Activated CD4-positive, alpha-beta T cell treated with anti-CD3 and anti-CD28 coated beads for 1 hour (primary cell): ENCODE results near the gene SMPDL3A.
"Not testable (repeated sequence)": the region's sequence is repeated elsewhere in the genome, so short reads cannot be mapped to it uniquely, and the experiment has no call there.

Experiments used
- DNase-seq: peaks from one replicate; pipeline ENCODE4 v3.0.0-alpha.2; 2020

SMPDL3A gene, protein sequence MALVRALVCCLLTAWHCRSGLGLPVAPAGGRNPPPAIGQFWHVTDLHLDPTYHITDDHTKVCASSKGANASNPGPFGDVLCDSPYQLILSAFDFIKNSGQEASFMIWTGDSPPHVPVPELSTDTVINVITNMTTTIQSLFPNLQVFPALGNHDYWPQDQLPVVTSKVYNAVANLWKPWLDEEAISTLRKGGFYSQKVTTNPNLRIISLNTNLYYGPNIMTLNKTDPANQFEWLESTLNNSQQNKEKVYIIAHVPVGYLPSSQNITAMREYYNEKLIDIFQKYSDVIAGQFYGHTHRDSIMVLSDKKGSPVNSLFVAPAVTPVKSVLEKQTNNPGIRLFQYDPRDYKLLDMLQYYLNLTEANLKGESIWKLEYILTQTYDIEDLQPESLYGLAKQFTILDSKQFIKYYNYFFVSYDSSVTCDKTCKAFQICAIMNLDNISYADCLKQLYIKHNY

DNA sequence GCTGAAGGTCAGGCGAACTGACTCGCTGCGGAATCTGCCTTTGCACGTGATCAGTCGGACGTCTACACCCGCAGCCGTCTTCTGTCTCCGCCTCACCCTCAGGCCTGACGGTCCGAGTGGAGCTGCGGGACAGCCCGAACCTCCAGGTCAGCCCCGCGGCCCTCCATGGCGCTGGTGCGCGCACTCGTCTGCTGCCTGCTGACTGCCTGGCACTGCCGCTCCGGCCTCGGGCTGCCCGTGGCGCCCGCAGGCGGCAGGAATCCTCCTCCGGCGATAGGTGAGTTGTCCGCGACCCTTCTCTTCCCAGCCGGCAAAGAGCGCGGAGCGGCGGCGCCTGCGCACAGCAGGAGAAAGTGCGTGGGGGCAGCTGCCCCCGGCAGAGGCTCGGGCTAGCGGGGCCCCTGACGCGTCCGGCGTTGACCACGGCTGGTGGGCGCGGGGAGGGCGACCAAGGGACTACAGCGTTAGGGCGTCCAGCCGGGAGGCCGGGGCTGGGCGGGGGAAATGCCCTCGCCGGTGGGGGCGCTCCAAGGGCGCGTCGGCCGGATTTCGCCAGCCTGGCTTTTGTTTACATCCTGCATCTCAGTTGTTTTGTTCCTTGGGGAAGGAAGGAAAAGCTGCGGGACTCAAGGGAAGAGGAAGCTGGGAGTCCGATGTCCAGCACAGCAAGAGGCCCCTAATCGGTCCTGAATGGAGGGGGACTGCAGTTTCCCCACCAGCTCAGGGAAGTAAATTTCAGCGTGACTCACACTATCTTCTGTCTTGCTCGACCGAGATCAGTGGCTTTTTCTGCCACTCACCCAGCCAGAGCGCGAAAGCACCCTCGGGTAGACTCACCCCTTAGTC is at the start of gene SMPDL3A:
TSS of gene SMPDL3A (plus strand) at position 77 of the 846 bp plus-strand sequence. CDS start at position 166, 89 bp downstream.
- no peak for DNase-seq

DNA sequence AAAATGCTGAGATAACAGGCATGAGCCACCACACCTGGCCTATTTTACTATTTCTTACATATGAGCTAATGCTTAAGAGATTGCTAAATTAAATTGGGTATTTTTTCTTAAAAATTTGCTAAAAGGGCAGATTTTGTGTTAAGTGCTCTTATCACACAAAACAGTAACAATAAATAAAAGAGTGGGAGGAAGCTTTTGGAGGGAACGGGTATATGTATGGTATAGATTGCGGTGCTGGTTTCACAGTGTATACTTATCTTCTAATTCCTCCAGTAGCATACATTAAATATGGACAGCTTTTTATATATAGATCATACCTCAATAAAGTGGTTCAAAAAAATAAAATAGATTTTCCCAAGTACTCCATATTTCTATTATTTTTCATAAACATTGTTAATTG is 49.0 kb upstream of the SMPDL3A start:
- DNase-seq: no peak

GRCh38 chr6:122740936-122741335 is 48.1 kb upstream of the SMPDL3A start:
- DNase-seq: no peak

GRCh38 chr6:122744247-122744646 is 44.8 kb upstream of the SMPDL3A start:
- DNase-seq: not testable (repeated sequence)

DNA sequence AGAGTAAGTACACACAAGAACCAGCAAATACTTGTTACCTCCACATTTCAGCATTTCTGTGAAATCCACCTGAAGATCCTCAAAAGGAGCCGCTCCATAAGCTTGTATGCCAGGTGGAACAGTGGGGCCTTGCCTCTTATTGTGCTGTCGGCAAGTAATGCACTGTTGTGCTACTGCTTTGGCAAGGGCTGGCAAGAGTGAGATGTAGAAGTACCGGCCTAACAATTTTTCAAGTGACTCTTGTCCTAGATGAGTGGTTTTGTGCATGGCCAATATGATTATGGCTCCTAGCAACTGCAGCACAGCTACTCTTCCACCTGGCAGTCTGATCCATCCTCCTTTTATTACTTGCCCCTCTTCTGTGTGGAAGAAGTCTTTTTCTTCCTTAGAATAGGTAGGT is 44.2 kb upstream of the SMPDL3A start:
- DNase-seq: not testable (repeated sequence)

DNA sequence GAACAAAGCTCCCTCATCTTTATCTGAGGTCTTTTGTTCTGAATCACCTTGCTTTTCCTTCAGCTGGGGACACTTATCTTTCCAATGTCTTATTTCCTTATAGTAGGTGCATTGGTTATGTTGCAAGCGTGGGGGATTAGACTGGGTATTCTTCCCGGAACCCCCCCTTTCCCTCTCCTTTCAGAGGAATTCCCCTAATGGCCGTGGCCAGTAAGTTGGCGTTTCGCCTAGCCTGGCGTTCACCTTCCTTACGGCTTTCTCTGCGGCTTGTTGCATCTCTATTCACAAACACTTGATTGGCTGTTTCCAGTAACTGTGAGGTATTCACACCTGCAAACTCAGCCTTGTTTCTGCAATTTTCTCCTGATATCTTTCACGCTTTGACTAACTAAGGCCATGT is 42.4 kb upstream of the SMPDL3A start:
- DNase-seq: no peak

DNA sequence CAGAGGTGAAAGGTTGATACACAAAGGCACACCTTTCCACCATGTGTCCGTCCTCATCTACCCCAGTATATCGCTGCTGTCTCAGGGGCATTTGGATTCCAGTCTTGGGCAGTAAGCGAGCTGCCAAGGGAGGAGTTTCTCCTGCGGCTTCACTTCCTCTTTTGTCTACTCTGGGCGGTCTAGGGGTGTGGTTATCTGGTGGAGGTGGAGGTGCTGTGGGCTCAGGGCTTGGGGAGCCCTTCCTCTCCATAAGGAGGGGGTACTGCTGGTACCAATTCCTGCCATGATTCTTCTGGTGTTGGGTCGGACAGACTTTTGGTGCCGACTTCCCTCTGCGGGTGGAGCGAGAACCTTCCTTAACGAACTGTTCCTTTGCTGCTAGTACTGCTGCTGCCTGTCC is 41.5 kb upstream of the SMPDL3A start:
- DNase-seq: no peak

DNA sequence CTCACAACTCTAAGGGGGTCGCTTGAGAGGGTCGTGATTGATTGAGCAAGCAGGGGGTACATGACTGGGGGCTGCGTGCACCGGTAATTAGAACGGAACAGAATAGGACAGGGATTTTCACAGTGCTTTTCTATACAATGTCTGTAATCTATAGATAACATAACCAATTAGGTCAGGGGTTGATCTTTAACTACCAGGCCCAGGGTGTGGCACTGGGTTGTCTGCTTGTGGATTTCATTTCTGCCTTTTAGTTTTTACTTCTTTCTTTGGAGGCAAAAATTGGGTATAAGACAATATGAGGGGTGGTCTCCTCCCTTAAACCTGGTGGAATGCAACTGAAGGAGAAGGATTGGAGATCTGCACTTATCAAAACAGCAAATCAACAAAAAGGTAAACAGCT is 40.1 kb upstream of the SMPDL3A start:
- DNase-seq: not testable (repeated sequence)

DNA sequence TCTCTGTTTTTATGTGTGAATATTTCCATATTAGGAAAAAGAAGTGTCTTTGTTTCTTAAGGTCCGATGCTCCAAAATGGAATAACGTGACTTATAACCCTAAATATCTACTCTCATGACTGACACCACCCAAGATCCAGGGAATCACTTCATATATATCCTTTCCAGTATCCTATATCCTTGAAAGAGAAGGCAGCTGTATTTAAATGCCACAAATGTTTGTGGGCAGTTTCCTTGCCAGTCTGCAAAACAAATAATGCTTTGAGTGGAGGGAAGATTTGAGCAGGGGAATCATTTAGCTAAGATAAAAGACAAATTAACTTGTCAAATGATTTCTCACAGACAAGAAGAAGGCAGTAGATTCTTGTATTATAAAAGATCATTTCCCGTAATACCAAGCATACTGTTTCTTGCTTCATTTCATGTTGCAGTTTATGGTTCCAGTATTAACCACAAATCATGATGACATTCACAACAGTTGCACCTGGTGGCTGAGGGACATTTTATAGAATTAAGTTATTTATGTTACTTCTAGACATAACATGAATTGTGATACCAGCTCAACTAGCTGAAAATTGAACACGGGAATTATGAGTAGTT is 39.5 kb upstream of the SMPDL3A start:
- DNase-seq: no peak

- no peak for DNase-seq
These were observed 37.7 kb upstream of the SMPDL3A start for GRCh38 chr6:122751326-122751725.

- DNase-seq: no peak
These were observed 36.6 kb upstream of the SMPDL3A start for GRCh38 chr6:122752459-122752858.

GRCh38 chr6:122753000-122753687 is 35.9 kb upstream of the SMPDL3A start:
- DNase-seq: no peak

GRCh38 chr6:122753688-122754056 is 35.4 kb upstream of the SMPDL3A start:
- no peak for DNase-seq

GRCh38 chr6:122754191-122754731 is 34.8 kb upstream of the SMPDL3A start:
- DNase-seq: no peak

DNA sequence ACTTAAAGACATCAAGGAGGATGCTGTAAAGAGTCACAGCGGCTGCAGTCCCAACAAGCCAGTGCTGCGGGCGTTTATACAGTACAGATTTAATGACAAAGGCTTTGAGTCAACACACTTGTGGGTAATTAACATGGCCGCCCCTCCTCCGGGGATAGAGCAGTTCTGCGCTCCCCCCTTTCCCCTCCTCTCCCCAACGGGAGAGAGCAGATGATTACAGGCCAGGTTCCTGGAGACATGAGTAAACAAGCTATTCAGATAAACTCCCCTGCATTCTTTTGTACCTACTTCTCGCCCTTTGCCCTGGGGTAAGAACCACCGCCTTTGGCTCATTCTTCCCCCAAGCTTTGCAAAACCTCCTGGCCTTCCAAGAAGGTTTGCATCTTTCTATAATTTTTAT is 33.2 kb upstream of the SMPDL3A start:
- no peak for DNase-seq

DNA sequence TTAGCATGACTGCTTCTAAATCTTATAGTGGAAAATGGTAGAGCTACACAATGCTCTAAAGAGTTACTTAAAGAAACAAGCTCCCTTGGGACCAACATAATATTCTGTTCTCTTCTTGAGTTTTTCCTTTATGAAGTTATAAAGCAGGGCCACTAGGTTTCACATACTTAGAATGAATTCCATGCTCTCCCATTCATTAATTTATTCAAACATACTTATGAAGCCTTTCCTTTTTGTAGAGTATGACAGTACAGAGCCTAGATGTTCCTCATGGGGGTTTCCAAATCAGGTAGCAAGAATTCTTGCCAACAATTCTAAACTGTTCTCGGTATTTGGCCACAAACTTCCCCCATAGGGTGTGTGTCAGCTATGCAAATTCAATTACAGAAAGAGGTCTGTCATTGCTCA is 30.1 kb upstream of the SMPDL3A start:
- DNase-seq: no peak

DNA sequence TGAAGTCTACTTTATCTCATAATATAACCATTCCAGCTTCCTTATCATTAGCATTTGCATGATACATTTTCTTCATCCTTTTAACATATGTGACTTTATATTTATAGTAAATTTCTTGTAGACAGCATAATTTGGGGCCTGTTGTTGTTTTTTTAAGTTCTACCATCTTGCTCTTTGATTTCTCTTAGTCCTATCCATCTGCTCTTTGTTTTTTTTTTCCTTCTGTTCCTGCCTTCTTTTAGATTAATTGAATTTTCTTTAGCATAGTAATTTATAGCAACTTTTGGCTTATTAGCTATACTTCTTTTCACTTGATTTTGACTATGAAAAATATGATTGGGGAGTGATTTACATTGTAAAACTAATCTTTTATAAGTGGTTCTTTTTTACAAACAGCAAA is 28.7 kb upstream of the SMPDL3A start:
- no peak for DNase-seq

DNA sequence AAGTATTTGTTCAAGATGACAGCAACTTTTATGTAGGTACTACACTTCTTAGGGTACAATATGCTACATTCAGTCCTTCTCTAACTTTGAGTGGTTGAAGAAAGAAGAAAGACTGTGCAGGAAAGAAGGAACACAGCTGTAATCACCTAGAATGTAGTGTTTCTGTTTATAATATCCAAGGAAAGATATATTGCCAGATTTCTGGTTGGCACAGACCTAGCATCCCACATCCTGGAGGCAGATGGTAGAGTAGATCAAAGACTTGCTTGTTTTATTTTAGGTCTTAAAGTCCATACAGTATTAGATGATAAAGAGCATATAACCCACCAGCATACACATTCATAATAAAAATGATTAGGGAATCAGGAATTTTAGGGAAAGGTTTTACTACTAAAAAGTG is 22.8 kb upstream of the SMPDL3A start:
- DNase-seq: no peak

- DNase-seq: no peak
These were observed 18.0 kb upstream of the SMPDL3A start for GRCh38 chr6:122770835-122771601.

GRCh38 chr6:122772724-122773415 is 16.2 kb upstream of the SMPDL3A start:
- DNase-seq: no peak

- no peak for DNase-seq
These were observed 13.1 kb upstream of the SMPDL3A start for GRCh38 chr6:122775975-122776374.
